Smooth muscle cell of the brain vasculature (primary cell): Measurements from ENCODE around the gene SIDT1.

Source experiments
- DNase-seq: peaks from one replicate; pipeline ENCODE4 v3.0.0-alpha.2; 2012; ENCODE audit warnings: low read depth, low spot score

Gene SIDT1

DNA sequence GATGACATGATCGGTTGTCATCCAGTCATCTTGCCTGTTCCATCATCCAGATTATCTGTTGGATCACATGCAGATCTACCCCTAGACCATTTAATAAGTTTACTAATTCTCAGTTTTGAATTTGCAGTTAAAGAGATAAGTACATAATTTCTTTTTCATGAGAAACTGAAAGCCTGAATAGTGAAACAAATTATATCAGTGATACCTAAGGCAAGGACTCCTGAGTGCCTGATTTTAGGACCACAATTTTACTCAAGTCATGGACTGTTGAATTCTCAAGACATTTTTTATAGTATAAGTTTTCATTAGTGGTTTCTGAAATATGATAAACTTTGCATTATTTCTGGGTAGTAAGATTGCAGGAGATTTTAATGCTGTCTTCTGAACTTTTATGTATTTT lies 13.2 kb downstream of the SIDT1 start:
- DNase-seq: no peak

DNA sequence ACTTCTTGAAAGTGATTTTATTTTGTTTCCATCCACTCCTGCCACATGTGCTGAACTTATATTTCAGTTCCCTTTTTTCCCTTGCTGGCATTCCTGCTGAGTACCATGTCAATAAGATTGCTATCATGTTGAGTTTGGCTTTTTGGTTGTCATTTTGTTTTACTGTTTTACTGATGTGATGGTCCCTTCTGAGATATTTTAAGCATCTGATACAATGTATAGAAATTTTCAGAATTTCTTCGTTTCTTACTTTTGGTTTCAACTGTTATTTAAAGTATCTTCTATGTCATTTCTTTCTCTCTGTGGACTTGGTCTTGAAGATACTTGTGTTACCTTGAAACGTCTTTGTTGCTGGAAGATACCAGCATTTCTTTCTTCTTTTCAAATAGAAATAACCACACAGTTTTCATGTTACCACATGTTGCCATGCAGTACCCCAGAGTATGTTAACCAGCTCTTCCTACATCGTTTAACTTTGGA lies 14.1 kb downstream of the SIDT1 start:
- DNase-seq: no peak

DNA sequence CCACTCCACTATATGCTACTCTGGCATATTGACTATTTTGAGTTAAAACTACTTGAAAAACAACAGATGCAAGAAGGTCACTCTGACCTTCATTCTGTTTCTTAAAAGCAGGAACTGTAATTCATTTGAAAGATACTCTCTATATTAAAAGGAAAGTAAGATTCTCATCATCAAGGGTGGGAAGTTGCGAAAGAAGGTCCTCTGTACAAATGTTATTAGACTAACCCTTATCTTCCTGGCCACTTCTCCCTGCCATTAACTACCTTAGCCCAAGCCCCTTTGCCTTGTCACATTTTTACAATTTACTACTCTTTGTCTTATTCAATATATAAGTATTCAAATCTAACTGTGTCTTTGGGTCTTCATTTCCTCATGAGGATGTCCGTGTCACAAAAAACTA lies 16.1 kb downstream of the SIDT1 start:
- DNase-seq: no peak

GRCh38 chr3:113551820-113552219 lies 19.5 kb downstream of the SIDT1 start:
- no peak for DNase-seq

- no peak for DNase-seq
Measured at GRCh38 chr3:113552851-113553250, 20.5 kb downstream of the SIDT1 start.

DNA sequence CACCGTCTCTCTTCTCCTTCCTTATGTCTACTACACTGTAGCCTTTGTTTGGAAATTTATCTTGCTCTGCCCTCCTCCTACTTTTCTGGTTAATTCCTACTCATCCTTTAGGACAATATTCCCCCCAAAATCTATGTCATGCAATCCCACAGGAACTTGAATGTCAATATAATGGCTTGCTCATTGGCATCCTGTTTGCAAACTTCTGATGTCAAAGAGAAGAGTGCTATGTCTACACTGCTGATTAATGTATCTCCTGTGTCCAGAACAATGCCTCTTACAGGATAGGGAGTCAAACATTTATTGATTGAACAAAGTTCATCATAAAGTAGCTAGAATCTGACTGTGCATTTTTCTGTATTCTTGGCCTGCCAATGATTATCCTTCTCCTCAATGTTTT lies 22.8 kb downstream of the SIDT1 start:
- no peak for DNase-seq

- DNase-seq: no peak
Measured at GRCh38 chr3:113556316-113556945, 24.1 kb downstream of the SIDT1 start.

DNA sequence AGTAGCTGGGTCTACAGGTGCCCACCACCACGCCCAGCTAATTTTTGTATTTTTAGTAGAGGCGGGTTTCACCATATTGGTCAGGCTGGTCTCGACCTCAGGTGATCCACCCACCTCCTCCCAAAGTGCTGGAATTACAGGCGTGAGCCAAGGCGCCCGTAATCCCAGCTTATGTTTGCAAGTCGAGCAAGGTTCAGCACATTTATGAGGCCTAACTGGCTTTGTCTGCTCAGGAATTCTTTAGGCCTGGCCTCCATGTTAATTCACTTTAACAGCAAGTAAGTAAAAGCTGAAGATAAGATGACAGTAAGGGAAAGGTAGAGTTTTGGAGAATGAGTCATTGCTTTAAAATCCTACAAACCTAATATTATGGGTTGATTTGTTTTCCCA lies 24.6 kb downstream of the SIDT1 start:
- no peak for DNase-seq

GRCh38 chr3:113557374-113557773 lies 25.0 kb downstream of the SIDT1 start:
- DNase-seq: no peak

- DNase-seq: no peak
Measured at GRCh38 chr3:113559009-113559408, 26.7 kb downstream of the SIDT1 start.

GRCh38 chr3:113560271-113560670 lies 27.9 kb downstream of the SIDT1 start:
- DNase-seq: no peak

GRCh38 chr3:113560831-113561623 lies 28.7 kb downstream of the SIDT1 start:
- DNase-seq: no peak

DNA sequence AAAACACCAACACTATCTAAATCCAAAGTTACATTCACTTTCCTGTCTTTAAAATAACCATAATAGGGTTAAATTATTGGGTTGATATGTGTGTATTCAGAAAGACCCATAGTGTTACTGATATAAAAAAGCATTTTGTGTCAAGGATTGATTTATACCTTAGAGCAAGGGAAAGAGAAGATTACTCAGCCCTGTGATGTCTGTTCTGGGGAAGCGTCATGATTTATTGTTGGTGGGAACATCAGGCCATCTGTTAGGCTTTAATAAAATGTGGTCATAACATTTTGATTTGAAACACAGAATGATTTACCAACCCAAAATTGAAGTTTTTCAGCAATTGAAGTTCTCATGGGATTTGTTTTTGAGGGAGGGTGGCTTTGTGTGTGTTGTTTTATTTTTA lies 33.2 kb downstream of the SIDT1 start:
- DNase-seq: no peak

DNA sequence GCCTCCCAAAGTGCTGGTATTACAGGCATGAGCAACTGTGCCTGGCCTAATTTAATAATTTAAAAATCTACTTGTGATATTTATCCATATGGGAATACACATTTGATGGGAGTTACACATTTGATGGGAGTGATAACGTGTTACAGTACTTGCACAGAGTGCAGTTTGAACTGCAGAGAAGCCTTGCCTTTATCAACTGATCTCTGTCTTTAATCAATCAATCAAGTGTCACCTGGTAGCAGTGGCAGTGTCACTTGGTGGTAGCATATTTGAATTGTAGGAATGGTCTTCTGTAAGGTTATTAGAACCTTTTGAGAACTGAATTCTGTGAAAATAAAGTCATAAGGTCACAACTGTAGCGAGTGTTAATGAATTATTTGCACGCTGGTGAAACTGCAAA lies 37.8 kb downstream of the SIDT1 start:
- DNase-seq: no peak

DNA sequence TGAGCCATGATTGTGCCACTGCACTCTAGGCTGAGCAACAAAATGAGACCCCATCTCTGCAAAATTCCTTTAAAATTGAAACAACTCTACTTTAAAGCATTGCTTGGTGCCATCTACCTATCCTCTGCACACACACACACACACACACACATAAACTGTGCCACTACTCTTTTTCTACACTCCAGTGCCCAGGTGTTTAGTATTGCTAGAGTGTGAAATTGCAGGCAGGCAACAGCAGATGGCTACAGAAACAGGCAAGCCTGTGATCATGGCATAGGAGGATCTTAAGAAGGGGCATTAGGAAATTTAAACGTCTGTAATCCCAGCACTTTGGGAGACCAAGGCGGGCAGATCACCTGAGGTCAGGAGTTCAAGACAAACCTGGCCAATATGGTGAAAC lies 39.0 kb downstream of the SIDT1 start:
- DNase-seq: no peak

DNA sequence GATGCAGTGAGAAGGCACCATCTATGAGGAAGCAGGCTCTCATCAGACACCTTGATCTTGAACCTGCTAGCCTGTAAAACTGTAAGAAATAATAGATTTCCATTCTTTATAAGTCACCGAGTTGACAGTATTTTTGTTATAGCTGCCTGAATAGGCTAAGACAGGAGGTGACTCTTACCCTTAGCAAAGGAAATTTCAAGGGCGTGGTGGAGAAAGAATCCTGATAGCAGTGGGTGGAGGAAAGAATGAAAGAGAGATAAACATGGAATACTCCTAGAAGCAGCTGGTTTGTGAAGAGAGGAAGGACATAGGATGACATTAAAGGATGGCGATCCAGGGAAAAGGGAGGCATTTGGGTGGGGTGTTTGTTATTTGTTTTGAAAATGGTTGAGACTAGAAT lies 41.4 kb downstream of the SIDT1 start:
- no peak for DNase-seq

- DNase-seq: no peak
Measured at GRCh38 chr3:113574213-113574612, 41.9 kb downstream of the SIDT1 start.

GRCh38 chr3:113575206-113575605 lies 42.9 kb downstream of the SIDT1 start:
- no peak for DNase-seq

GRCh38 chr3:113585228-113585627 lies 52.9 kb downstream of the SIDT1 start:
- no peak for DNase-seq

GRCh38 chr3:113585720-113586119 lies 53.4 kb downstream of the SIDT1 start:
- no peak for DNase-seq

DNA sequence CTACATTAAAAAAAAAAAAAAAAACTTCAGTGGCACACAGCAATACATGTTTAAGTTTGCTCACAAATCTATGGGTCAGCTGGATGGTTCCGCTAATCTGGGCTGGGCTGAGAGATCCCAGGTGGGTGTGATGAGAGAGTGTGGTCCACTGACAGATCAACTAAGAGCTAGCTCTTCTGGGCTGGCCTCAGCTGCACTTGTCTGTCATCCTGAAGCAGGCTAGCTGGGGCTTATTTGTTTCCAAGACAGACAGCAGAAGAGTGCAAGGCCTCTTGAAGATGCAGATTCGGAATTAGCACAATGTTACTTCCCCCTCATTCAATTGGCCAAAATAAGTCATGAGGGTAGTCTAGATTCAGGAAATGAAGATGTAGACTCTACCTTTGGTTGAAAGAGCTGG lies 56.5 kb downstream of the SIDT1 start:
- no peak for DNase-seq

DNA sequence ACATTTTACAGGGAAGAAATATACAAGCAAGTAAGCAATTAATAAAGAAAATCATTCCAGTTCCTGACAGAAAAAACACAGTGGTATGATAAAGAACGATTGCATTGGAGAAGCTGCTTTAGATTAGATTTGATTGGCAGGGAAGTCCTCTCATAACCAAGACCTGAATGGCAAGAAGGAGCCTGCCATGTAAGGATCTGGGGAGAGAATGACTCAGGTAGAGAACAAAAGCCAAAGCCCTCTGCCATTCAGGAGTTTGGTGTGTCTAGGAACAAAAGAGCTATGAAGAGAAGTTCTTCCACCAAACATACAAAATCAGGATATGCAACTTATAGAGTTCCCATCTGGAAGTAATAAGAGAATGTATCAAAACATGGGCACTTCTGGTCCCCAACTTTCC lies 57.6 kb downstream of the SIDT1 start:
- DNase-seq: no peak

- no peak for DNase-seq
Measured at GRCh38 chr3:113590983-113591382, 58.6 kb downstream of the SIDT1 start.
